Neural cell (in vitro differentiated cells): ENCODE data around the gene SCN4B. TPM values are rescaled to one million over a fixed set of nuclear protein-coding genes. Genes with fewer than 3 reads are reported as not detected.

Experiments used
- H2AFZ ChIP-seq: fragments of 200-600, 300-800 bp; sonication (generic), shearing (Covaris generic); 2 replicates; pipeline ENCODE4 v1.6.0; 2014; ENCODE audit warnings: low read depth, mild to moderate bottlenecking, antibody characterized with exemption, low read length, moderate library complexity
- H3F3A ChIP-seq: fragments of 200-600 bp; shearing (Covaris generic); 2 replicates; pipeline ENCODE4 v1.6.1; 2016; ENCODE audit warnings: mild to moderate bottlenecking, moderate library complexity, mixed read lengths, antibody characterized with exemption, low read length; ENCODE audit not compliant: insufficient read depth, poor library complexity, severe bottlenecking
- H3K27ac ChIP-seq: fragments of 200-600, 300-800 bp; sonication (generic), shearing (Covaris generic); 2 replicates; pipeline ENCODE4 v1.5.1; 2014; ENCODE audit warnings: mild to moderate bottlenecking, low read length, moderate library complexity
- H3K27me3 ChIP-seq: fragments of 300-800, 200-600 bp; sonication (generic), shearing (Covaris generic); 2 replicates; pipeline ENCODE4 v1.6.0; 2014; ENCODE audit warnings: mild to moderate bottlenecking, low read depth, low read length, moderate library complexity; ENCODE audit not compliant: insufficient read depth
- H3K36me3 ChIP-seq: fragments of 300-800, 200-600 bp; sonication (generic), shearing (Covaris generic); 2 replicates; pipeline ENCODE4 v1.5.1; 2014; ENCODE audit warnings: mild to moderate bottlenecking, antibody characterized with exemption, low read length, moderate library complexity; ENCODE audit not compliant: insufficient read depth
- H3K4me2 ChIP-seq: fragments of 300-800, 200-600 bp; sonication (generic), shearing (Covaris generic); 2 replicates; pipeline ENCODE4 v1.6.0; 2014; ENCODE audit warnings: mild to moderate bottlenecking, low read length
- H3K4me3 ChIP-seq: fragments of 300-800, 200-600 bp; sonication (generic), shearing (Covaris generic); 2 replicates; pipeline ENCODE4 v1.5.1; 2014; ENCODE audit warnings: mild to moderate bottlenecking, low read length, moderate library complexity
- H3K79me2 ChIP-seq: fragments of 200-600 bp; shearing (Covaris generic); replicated peaks from 2 replicates; pipeline ENCODE4 v1.6.0; 2014; ENCODE audit warnings: mild to moderate bottlenecking, low read length, moderate library complexity; ENCODE audit not compliant: insufficient read depth
- H3K9ac ChIP-seq: fragments of 300-800, 200-600 bp; sonication (generic), shearing (Covaris generic); 2 replicates; pipeline ENCODE4 v1.6.1; 2016; ENCODE audit warnings: mild to moderate bottlenecking, low read length, mixed read lengths
- H3K9me2 ChIP-seq: fragments of 200-600 bp; shearing (Covaris generic); 2 replicates; pipeline ENCODE4 v1.6.1; 2016; ENCODE audit warnings: mild to moderate bottlenecking, low read length, mixed read lengths; ENCODE audit not compliant: insufficient read depth
- H3K9me3 ChIP-seq: fragments of 200-600, 300-800 bp; sonication (generic), shearing (Covaris generic); 2 replicates; pipeline ENCODE4 v1.6.1; 2016; ENCODE audit warnings: mild to moderate bottlenecking, mixed run types, low read length, moderate library complexity, mixed read lengths
- H4K20me1 ChIP-seq: fragments of 200-600 bp; shearing (Covaris generic); 2 replicates; pipeline ENCODE4 v1.6.1; 2016; ENCODE audit warnings: mild to moderate bottlenecking, mixed run types; ENCODE audit not compliant: insufficient read depth
- EP300 ChIP-seq: fragments of 450-650 bp; conservative IDR thresholded peaks from 2 replicates; pipeline ENCODE4 v1.6.1; 2014; ENCODE audit warnings: antibody characterized with exemption, mild to moderate bottlenecking, moderate library complexity; ENCODE audit not compliant: poor library complexity, severe bottlenecking
- EZH2 ChIP-seq: fragments of 200-600, 300-800 bp; shearing (Covaris generic), sonication (generic); IDR thresholded peaks from 2 replicates; pipeline ENCODE4 v1.6.1; 2014; ENCODE audit warnings: antibody characterized with exemption, low read length, borderline replicate concordance, mild to moderate bottlenecking; ENCODE audit not compliant: insufficient read depth, poor library complexity, severe bottlenecking
- MXI1 ChIP-seq: fragments of 450-650 bp; conservative IDR thresholded peaks from 2 replicates; pipeline ENCODE4 v1.6.1; 2014; ENCODE audit warnings: antibody characterized with exemption, mild to moderate bottlenecking; ENCODE audit not compliant: poor library complexity, severe bottlenecking
- POLR2AphosphoS5 ChIP-seq: IDR thresholded peaks from 2 replicates; pipeline ENCODE4 v1.6.1; 2012
- RAD21 ChIP-seq: fragments of 450-650 bp; conservative IDR thresholded peaks from 2 replicates; pipeline ENCODE4 v1.6.1; 2014; ENCODE audit warnings: antibody characterized with exemption, mild to moderate bottlenecking, moderate library complexity
- REST ChIP-seq: IDR thresholded peaks from 2 replicates; pipeline ENCODE4 v1.6.1; 2012; ENCODE audit warnings: borderline replicate concordance
- SMC3 ChIP-seq: fragments of 450-650 bp; conservative IDR thresholded peaks from 2 replicates; pipeline ENCODE4 v1.6.1; 2014; ENCODE audit warnings: antibody characterized with exemption, mild to moderate bottlenecking, moderate library complexity; ENCODE audit not compliant: poor library complexity
- TAF1 ChIP-seq: IDR thresholded peaks from 2 replicates; pipeline ENCODE4 v1.6.1; 2012; ENCODE audit warnings: low read depth
- polyA plus RNA-seq: library from polyadenylated mRNA; depleted of rRNA; stranded (reverse); fragments of >200 nt; gene quantifications from 2 replicates; pipeline ENCODE4 v1.2.3, GENCODE V29; 2014
- TF ChIP-seq, protein P1 (sequence below): fragments of 450-650 bp; IDR thresholded peaks from 2 replicates; pipeline ENCODE4 v1.5.1; 2014; ENCODE audit warnings: antibody characterized with exemption, mild to moderate bottlenecking, moderate library complexity; ENCODE audit not compliant: poor library complexity, severe bottlenecking

SCN4B gene
- polyA plus RNA-seq, 1 donor from 2014 or later: 0.61 TPM

- no peaks in the 10 kb centered on the region for H3K9me2 ChIP-seq
- H3K79me2 ChIP-seq: no peaks in the 10 kb centered on the region
- no peaks in the 10 kb centered on the region for H3F3A ChIP-seq
- H3K27me3 ChIP-seq: peaks cover 17% of the 10 kb centered on the region
- no peak overlapping the region for H3K9ac ChIP-seq
- no peaks in the 10 kb centered on the region for H3K9me3 ChIP-seq
- no peak overlapping the region for H3K4me2 ChIP-seq
- no peak overlapping the region for H3K27ac ChIP-seq
- no peaks in the 10 kb centered on the region for H4K20me1 ChIP-seq
- TF ChIP-seq EP300 (no peak), REST (no peak), RAD21 (no peak), SMC3 (no peak), TAF1 (no peak), POLR2AphosphoS5 (no peak), MXI1 (no peak), EZH2 (no peak)
- TF ChIP-seq, protein P1, sequence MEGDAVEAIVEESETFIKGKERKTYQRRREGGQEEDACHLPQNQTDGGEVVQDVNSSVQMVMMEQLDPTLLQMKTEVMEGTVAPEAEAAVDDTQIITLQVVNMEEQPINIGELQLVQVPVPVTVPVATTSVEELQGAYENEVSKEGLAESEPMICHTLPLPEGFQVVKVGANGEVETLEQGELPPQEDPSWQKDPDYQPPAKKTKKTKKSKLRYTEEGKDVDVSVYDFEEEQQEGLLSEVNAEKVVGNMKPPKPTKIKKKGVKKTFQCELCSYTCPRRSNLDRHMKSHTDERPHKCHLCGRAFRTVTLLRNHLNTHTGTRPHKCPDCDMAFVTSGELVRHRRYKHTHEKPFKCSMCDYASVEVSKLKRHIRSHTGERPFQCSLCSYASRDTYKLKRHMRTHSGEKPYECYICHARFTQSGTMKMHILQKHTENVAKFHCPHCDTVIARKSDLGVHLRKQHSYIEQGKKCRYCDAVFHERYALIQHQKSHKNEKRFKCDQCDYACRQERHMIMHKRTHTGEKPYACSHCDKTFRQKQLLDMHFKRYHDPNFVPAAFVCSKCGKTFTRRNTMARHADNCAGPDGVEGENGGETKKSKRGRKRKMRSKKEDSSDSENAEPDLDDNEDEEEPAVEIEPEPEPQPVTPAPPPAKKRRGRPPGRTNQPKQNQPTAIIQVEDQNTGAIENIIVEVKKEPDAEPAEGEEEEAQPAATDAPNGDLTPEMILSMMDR: no peak
- no peak overlapping the region for H3K4me3 ChIP-seq
- no peaks in the 10 kb centered on the region for H3K36me3 ChIP-seq
- no peak overlapping the region for H2AFZ ChIP-seq
Measured at GRCh38 chr11:118168316-118168715, 15.7 kb upstream of the SCN4B start.

DNA sequence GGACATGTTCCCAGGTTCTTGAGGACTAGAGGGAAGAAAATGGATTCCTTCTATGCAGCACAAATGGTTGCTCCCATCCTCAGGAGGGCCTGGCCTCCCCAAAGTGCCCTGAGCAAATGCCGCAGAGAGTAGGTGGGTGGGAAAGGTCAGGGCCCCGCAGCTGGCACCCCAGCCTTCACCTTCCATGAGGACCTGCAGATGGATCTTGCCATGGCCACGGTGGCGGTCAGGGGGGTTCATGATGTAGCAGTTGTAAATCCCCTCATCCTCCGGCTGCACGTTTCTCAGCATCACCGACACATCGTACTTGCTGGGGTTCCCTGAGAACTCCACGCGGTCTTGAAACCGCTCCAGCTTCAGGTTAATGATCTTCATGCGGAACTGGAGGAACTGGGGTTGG is 15.3 kb upstream of the SCN4B start:
- Histone ChIP-seq H4K20me1 (no peaks in the 10 kb centered on the region), H3K79me2 (no peaks in the 10 kb centered on the region), H3K9me2 (no peaks in the 10 kb centered on the region), H3K4me3 (no peak overlapping the region), H3K27ac (no peak overlapping the region), H3F3A (no peaks in the 10 kb centered on the region), H2AFZ (no peak overlapping the region), H3K36me3 (no peaks in the 10 kb centered on the region), H3K9me3 (no peaks in the 10 kb centered on the region), H3K4me2 (no peak overlapping the region), H3K27me3 (peaks cover 17% of the 10 kb centered on the region), H3K9ac (no peak overlapping the region)
- TF ChIP-seq RAD21: no peak
- TF ChIP-seq, protein P1: no peak
- no peak for TF ChIP-seq EZH2
- TF ChIP-seq REST: no peak
- TF ChIP-seq EP300: no peak
- no peak for TF ChIP-seq POLR2AphosphoS5
- TF ChIP-seq MXI1: no peak
- TF ChIP-seq TAF1: no peak
- no peak for TF ChIP-seq SMC3
